Measurements from ENCODE around the gene P2RY6.

The P2RY6 gene

DNA sequence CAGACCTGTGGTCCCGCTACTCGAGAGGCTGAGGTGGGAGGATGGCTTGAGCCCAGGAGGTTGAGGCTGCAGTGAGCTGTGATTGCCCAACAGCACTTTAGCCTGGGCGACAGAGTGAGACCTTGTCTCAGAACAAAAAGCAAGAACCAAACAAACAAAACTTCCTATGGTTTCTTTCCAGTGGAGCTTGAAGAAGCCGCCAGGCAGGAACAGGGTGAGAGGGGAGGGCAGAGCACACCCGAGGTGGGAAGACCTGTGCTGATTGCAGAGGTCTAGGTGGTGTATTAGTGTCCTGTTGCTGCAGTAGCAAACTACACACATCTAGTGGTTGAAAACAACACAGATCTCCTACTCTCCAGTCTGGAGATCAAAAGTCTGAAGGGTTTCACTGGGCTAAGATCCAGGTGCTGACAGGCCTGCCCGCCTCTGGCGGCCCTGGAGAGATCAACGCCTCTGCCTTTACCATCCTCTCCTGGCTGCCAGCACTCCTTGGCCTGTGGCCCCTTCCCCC lies 46.4 kb downstream of the P2RY6 start:
- DNase-seq: no peak

DNA sequence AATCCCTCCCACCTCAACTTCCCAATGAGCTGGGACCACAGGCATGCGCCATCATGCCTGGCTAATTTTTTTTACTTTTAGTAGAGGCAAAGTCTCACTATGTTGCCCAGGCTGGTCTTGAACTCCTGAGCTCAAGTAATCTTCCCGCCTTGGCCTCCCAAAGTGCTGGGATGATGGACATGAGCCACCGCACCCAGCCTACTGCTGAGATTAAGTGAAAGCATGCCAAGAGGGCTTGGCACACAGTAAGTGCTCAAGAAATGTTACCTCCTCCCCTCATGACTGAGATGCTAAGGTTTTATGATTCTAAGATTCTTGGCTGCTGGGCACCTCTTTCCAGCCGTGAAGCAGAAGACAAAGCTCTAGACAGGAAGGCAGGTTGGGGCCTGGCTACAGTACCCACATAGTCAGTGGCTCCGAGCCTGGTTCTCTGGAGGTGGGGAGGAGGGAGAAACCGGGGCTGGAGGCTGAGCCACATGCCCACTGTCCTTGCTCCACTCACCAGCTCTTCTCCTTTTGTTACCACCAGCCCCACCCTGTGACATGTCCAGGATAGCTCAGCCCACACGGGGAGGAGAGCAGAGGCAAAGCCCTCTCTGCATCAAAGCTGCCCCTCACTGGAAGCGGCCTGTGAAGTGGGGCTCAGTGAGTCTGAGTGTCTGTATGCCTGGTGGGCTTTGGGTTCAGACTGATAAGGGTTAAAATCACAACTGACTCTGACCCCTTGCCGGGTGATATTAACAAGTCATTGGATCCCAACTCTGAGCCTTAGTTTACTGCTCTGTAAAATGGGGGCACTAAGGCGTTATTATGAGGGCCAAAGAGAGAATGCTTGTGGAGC lies 48.8 kb downstream of the P2RY6 start:
- DNase-seq: no peak

DNA sequence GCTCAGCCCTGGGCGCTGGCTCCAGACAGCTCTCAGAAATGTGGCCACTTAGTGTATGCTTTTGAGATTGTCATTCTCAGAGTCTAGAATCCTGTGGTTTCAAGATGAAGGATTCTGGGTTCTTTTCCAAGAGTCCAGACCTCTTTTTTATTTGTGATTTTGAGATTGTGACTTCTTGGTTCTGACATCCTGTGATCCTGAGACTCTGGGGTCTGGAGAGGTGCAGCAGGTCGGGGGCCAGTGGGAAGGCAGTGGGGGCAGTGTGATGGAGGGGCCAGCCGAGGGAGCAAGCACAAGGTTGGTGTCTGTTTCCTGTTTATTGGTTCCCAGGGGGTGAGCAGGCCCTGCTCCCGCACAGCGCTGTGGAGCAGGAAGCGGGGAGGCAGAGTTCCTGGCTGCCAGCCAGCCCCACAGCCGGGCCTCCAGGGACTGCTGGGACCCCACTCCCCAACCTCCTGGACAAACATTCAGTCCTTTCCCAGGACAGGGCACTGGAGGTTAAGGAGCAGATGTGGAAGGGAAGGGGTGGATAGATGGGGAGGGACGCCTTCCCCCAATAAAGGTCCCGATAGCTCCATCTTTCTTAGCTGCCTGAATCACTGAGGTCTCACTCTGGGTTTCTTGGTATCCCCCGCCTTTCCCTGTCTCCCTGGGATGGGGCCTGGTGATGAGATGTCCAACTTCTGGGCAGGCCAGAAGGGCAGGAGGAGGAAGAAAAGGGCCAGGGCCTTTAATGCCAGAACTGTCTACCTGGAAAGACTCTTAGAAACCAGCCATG lies 49.7 kb downstream of the P2RY6 start:
- DNase-seq: no peak

DNA sequence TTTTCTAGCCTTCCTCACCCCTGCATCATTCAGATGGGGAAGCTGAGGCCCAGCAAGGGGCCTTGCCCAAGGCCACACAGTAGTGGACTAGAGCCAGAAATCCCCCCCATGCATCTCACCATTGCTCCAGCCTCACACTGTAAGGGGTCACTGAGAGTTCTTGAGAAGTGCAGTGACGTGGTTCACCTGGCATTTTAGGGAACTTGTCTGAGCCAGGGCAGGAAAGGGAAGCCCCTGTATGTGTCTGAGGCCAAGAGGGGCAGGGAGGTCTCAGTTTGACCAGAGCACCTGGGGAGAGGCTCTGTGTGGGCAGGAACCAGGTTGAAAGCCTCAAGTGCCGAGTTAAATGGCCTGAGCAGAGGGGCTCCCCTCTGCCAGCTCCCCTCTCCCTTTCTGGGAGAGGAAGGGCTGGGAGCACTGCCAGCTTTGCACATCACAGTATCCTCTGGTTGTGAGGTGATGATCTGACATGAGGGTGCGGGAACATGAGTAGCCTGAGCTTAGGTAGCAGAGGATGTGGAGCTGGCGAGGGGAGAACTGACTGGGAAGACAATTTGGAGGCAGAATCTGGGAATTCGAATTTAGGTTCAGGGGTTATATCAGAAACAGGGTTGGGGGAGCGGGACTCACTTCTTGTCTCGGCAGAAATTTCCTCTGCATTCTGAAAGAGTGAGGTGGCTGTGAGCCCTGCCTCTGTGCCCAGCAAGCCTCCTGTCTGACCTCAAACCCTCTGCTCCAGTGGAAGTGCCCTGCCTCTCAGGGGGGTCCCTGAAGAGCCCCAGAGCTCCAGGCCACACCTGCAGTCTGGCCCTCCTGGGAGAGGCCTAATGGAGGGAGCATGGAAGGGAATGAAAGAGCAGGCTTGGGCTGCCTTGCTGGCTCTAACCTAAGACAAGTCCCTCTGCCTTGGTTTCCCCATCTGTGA lies 50.5 kb downstream of the P2RY6 start:
- no peak for DNase-seq

DNA sequence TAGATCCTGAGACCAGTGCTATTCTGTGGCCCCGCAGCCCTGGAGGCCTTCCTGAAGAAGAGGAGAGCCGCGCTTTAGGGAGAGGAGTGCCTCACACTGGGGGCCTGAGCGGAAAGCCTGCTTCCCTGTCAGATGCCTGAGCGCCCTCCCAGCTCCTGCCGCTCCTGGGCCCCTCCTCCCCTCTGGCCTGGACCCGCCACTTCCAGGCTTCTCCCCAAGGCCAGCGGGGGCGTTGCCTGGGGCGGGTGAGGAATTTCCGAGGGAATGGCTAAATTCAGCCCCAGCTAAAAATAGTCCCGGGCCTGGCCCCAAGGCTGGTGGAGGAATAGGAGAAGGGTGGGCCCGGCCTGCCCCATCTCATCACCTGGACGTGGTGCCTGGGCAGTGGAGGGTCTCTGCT lies 51.3 kb downstream of the P2RY6 start:
- DNase-seq: no peak

DNA sequence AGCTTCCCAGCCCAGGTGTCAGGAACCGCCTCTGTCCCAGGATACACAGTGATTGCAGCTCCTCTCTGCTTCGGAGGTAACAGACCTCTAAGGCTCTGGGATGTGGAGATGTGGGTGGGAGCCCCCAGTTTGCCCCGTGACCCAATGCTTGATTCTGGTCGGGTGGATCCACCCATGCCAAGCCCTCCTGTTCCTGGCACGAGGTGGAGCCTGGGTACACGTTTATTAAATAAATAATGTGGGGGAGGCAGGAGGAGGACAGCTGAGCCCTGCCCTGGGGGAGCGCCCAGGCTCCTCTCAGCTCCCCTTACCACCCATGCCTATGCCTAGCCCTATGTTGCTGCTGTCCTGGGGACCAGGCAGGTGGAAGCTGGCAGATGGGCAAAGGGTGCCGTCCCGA lies 52.0 kb downstream of the P2RY6 start:
- DNase-seq: no peak

DNA sequence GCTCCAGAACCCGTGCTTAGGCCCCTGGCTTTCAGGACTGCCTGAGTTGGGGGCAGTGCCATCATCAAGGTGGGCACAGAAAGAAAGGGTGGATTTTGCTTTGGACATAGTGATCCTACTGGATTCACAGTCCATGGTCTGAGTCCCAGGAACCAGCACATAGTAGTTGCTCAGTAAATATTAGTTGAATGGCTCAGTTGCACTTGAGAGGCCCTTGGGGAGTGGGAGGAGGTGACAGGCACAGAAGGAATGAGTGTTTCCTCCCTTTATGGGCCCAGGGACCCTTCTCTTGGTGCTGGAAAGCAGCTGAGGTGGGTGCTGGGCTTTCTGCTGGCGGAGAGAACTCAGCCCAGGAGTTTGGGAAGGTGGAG lies 52.5 kb downstream of the P2RY6 start:
- no peak for DNase-seq

DNA sequence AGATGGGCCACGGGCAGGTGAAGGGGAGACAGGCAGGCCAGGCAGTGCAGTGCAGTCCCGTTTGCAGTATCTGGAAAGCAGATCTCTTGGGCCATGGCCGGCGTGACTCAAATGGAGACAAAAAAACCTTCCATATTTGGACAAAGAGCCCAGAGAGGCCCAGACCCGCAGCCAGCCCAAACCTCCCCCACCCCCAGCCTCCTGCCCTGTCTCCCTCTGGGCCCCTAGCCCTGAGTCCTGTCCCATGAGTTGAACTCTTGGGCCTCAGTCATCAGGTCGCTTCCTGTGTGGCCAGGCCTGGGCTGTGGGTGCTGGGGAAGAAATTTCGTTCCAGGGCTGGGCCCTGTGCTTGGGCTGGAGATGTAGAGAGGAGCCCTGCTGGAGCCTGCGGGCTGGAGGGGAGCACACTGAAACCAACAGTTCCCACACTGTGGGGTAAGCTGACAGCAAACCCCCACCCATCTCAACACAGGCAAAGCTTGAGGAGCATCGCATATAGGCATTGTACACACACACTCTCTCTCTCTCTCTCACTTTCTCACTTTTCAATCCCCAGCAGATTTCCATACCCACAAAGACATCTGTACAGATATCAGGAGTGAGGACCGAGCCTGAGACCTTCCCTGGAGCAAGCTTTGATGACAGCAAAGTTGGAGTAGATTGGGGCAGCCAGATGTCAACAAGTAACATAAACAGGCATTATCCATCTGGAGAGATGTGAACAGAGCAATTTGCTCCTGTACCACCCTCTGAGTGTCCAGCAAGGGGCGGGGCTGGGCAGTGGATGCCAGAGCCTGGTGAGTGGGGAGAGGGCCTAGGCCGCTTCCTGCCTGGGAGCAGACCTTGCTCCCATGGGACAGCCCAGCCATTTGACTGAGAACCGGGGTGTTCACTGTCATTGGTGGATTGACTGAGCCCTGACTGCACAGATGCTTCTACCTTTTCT lies 53.2 kb downstream of the P2RY6 start:
- no peak for DNase-seq

DNA sequence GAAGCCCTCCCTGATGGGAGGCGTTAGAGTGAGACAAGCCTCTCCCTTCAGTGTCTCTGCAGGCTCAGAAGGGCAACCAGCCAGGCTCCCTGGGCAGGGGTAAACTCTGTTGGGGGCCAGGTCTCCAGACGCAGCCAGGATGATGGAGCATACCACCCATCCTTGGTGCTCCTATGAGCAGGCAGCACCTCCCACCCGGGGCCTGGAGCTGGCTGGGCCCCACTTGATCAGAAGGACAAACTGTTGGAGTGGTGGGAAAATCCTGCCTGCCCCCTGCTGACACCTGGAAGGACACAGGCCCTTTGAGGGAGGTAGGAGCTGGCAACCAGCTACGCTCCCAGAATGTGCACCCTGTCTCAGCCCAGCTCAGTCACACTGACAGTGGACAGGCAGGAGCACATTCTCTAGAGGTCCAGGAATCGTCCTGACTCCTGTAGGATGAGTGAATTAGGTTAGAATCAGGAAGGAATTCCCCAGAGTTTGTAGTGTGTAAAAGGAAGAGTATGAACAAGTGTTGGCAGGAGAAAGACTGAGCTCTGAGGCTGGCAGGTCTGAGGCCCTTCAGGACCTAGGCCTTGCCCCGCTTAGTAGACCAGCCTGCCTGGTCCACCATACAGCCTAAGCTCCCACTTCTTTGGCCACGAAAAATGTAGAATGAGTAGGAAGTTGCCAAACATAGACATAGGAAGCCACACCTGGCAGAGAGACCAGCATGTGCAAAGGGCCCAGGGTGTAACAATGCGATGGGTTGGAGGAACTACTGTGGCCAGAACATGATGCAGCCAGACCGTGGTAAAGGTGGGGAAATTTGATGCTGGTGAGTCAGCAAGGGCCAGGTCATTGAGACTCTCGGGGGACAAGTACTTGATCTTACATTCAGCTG lies 55.0 kb downstream of the P2RY6 start:
- no peak for DNase-seq

DNA sequence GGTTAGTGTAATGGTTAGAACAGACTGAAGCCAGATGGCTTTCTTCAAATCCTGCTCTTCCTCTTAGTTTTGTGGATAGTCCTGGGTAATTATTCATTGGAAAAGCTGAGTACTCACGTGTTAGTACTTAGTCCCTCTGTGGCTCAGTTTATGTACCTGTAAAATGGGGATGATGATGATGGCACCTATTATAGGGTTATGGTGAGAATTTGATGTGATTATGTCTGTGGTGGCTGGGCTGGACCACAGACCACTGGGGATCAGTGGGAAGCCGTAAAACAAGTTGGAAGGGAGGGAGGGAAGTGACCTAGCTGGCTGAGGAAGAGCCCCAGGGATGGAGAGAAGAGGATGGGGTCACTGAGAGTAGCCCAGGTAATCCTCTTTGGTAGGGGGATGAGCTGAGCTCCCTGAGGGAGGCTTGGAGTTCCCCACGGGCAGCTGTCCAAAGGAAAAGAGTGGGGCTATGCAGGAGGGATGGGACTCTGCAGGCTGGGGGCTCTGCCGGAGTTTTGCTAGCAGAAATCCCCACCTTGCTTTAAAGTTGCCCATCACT lies 55.8 kb downstream of the P2RY6 start:
- DNase-seq: no peak

DNA sequence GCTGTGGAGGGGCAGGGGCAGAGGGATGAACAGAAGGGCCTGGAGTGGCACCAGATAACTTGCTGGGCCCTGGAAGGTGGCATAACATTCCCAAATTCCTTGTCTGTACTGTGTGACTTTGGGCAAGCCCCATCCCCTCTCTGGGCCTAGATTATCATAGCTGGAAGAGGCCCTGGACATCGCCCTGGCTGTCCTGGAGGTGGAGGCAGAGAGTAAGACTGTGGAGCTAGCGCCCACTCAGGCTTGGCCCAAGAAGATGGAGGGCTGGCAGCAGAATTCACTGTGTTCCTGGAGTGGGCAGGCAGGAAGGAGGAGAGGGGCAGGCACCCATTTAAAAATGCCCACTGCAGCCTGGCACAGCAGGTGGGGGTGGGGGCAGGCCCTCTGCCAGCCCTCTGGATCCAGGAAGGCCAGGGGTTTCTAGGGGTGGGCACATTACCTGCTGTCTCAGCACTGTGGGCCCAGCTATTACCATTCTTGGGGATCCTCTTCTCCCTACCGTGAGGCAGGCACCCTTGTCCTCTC lies 58.5 kb downstream of the P2RY6 start:
- no peak for DNase-seq

DNA sequence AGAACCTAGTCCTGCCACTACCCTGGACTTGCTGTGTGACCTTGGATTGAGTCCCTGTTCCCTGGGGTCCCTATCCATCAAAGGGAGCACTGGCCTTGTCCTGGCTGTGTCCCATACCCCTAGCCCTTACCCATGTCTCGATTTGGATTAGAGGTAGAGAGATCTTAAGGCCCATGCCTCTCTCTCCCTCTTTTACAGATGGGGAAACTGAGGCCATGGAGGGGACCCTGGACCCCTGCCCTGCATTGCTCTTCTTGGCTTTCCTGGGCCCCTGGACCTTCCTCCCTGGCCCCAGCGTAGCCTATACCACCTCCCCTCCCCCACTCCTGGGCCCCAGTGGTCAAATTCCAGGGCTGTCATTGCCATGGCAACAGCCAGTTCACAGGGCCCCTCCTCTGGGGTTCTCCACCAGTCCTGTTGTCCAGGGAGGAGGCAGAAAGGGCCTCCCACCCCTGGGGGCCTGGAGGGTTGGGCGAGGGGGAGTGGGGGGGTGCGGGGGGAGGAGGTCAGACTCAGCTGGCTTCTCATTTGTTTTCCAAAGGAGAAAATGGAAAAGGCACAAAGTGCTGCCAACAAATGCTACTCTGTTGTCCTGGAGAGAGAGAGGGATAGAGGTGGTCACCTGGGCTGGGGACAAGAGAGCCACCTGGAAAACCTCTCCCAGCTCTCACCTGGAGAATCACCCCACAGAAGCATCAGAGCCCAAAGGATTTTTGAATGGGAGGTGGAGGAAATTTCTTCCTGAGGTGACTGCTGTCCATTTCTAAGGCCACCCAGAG lies 59.2 kb downstream of the P2RY6 start:
- no peak for DNase-seq

DNA sequence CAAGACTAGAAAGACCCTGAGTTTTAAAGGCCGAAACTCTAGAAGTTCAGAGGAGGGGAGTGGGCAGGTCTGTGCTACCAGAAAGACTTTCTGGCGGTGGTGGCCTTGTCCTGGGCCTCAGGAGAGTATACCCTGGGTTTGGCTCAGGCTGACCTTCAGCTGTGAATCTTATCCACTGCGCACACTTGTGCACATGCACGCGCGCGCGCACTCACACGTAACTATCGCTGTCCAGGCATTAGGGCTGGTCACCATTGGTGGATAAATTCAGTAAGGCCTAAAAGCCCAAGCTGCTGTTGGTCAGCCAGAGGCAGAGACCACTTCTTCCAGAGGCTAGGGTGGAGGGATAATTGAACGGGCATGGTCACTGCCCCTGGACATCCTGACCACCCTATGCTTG lies 61.0 kb downstream of the P2RY6 start:
- no peak for DNase-seq

DNA sequence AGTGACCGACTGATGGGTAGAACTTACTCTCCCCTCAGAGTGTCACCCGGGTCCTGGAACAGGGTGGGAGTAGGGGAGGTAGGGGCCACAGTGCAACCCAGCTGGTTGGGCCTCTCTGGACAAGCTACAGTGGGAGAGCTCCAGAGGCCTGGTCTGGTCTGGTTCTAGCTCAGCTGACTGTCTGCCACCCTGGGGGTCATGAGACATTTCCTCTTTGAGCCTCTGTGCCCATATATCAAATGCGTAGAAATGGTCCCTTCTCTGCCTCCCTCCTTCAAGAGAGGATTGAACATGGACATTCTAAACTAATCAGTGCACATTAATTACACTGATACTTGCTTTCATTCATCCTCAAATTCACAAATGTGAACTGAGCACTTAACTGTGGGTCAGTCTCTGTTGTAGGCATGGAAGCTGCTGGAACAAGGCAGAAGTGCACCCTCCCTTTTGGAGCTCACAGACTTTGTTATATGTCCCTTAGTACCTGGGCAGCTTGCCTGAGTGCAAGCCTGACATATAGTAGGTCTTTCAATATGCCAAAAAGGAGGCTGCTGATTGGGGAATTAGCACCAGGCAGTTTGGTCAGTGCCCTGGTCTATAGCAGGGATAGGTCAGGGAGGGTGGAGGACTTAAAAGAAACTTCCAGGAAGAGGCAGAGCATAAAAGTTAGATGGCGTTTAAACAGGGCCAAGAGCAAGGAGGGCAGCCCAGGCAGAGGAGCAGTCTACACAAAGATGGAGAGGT lies 61.7 kb downstream of the P2RY6 start:
- no peak for DNase-seq

DNA sequence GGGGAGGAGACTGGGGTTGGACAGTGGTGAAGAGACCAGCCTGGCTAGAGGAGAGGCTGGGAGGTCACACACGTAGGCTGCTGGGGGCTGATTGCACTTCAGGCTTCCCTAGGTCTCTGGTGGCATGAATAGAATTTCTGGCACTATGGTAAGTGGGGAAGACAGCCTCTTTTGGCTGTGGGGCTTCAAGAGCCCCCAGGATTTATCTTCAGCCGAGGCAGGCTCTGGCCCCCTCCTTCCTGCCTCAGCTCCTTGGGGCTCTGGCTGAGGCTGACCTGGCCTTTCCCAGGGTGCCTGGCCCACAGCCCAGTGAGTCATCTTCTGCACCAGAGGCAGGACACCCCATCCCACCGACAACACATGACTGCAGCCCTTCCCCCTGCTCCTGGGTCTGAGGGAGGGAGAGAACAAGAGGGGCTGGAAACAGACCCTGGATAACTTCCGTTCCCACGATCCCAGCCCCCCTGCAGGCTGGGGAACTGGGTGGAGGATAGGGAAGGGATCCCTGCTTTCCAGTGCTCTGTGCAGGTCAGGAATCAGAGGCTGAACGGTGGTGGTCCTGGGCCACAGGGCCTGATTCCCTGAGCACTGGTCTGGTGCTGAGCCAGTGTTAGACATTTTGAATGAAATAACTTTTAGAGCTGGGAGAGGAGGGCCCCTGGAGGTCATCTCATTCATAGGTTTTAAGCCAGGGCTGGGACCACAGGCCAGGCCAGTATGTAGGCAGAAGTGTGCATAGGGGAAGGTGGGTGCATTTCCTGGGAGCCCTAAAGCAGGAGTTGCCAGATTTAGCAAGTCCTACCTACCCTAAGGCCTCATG lies 62.5 kb downstream of the P2RY6 start:
- no peak for DNase-seq

DNA sequence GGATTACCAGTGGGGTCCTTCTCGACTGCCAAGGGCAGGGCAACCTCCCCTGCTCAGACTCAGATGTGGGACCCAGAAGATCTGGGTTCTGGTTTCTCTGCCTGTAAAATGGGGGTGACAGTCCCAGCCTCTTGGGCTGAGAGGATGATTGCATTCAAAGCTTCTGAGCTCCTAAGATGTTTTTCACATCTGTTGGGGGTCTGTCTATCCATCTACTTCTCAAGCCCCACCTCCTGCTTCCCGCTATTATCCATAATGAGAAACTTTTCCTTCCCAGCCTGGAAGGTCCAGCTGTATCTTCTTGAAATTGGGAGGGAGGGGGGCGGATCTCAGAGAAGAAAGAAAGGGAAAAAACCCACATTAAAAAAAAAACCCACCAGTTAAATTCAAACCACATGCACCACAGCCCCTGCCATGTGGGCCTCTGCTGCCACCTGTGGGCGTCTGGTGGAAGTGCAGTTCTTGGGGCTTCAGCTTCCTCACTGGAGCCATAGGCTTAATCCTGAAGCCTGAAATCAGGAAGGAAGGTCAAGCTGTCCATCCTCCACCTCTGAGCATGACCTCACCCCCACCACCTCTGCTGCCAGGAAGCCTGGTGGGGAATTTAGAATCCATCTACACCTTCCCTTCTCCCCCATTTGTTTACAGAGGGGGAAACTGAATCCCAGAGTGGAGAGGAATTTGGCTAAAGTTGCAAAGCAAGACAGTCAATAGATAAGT lies 63.2 kb downstream of the P2RY6 start:
- peak; percentile 94 for DNase-seq

DNA sequence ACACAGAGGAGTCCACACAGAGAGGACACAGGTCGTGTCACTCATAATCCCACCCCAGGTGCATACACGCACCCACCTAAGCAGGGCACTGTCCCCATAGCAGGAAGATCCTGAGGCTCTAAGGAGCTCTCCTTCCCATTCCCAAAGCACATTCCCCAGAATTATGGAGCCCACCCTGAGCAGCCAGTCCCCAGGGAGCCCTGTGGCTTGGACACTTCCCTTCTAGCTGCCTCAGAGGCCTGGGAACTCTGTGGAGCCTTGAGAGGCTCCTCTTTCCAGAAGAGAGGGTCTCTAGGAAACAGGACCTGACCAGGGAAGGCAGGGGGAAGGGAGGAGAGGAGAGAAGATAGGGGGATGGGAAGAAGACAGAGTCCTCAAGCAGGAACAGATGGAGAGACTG lies 65.7 kb downstream of the P2RY6 start:
- DNase-seq: no peak

Measured in activated CD8-positive, alpha-beta memory T cell treated with anti-CD3 and anti-CD28 coated beads, Interleukin-2, amount 50 U/mL, for 48 hours (primary cell).